Duodenal mucosa (tissue), 2 donors: ENCODE measurements around the gene INPP5D.

ENCODE experiments used
- H3K27ac ChIP-seq: one replicate; pipeline ENCODE4 v1.7.0; 2013; ENCODE audit warnings: low read depth, low read length
- H3K27me3 ChIP-seq, 2 donors: one replicate each; pipeline ENCODE4 v1.7.0; 2013; ENCODE audit warnings: low read length in 2 of 2, control low read depth in 1 of 2; ENCODE audit not compliant: insufficient read depth in 2 of 2, control insufficient read depth in 1 of 2
- H3K36me3 ChIP-seq, 2 donors: one replicate each; pipeline ENCODE4 v1.7.0; 2013; ENCODE audit warnings: low read length in 2 of 2, control low read depth in 1 of 2; ENCODE audit not compliant: insufficient read depth in 2 of 2, control insufficient read depth in 1 of 2
- H3K4me1 ChIP-seq, 2 donors: one replicate each; pipeline ENCODE4 v1.7.0; 2013; ENCODE audit warnings: low read length in 2 of 2, control low read depth in 1 of 2; ENCODE audit not compliant: insufficient read depth in 2 of 2, control insufficient read depth in 1 of 2
- H3K4me3 ChIP-seq, 2 donors: one replicate each; pipeline ENCODE4 v1.7.0; 2013; ENCODE audit warnings: low read length in 2 of 2, low read depth in 1 of 2
- H3K9ac ChIP-seq, 2 donors: one replicate each; pipeline ENCODE4 v1.7.0; 2013; ENCODE audit warnings: low read length in 2 of 2, low read depth in 1 of 2
- H3K9me3 ChIP-seq, 2 donors: one replicate each; pipeline ENCODE4 v1.7.0; 2013; ENCODE audit warnings: low read length in 2 of 2, control low read depth in 1 of 2; ENCODE audit not compliant: control insufficient read depth in 1 of 2

The INPP5D gene

GRCh38 chr2:233250568-233250967, 190.4 kb downstream of the INPP5D start:
- H3K4me3 ChIP-seq, result no peak overlapping the region
- no peak overlapping the region for H3K9ac ChIP-seq
- no peak overlapping the region for H3K27ac ChIP-seq
- H3K4me1 ChIP-seq, result peaks cover 22 to 24% of the 10 kb centered on the region in 2 donors
- H3K27me3 ChIP-seq, result no peaks in the 10 kb centered on the region
- H3K36me3 ChIP-seq, result peaks cover 6% of the 10 kb centered on the region in 2 donors
- no peaks in the 10 kb centered on the region for H3K9me3 ChIP-seq

DNA sequence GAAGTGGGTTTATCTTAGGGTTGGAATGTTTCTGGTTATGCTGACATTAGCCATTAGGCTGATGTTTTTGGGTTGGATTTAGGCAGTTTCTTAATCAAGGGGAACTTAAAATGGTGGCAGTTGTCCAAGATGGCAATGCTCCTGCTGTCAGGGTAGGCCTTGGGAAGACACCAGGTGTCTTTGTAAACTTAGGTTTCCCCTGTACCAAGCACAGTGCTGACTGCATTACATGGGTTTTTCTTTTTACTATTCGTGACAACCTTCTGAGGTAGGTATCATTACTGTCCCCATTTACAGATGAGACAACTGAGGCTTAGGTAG, 190.8 kb downstream of the INPP5D start:
- Histone ChIP-seq H3K27ac (peak overlapping the region; percentile 43), H3K9me3 (no peaks in the 10 kb centered on the region), H3K4me3 (peak overlapping the region; percentile 44 to 50), H3K36me3 (peaks cover 6 to 9% of the 10 kb centered on the region in 2 donors), H3K4me1 (peaks cover 22 to 24% of the 10 kb centered on the region in 2 donors), H3K9ac (peak overlapping the region in 1 of 2 donors; percentile 40), H3K27me3 (no peaks in the 10 kb centered on the region)

DNA sequence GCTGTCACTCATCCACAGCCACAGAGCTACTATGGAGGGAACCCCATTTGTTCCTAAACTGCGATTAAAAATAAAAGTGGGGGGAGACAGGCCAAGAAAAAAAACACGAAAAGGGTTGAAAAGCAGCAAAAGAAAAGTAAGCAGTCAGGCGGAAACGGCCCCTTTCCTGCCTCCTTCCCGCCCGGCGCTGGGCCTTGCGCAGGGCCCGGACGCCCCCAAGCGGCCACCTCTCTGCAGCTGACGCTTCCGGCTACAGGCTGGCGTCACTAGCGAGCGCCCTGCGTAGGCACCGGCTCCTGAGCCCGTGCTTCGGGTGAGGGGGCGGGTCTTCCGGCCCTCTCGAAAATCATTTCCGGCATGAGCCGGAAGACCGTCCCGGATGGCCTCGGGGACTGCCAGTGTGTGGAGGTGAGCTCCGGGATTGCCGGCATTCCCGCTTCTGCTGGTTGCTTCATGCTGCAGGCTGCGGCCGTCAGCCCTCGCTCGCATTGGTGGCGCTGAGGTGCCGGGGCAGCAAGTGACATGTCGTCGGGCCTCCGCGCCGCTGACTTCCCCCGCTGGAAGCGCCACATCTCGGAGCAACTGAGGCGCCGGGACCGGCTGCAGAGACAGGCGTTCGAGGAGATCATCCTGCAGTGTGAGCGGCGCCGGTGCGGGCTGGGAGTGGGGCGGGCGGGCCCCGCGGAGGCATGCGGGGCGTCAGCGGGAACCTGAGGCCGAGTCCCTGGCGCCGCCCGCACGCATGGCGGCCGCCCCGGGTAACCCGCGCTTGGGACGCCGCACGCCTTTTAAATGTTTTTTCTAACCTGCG, 191.4 kb downstream of the INPP5D start, which contains the start of gene ATG16L1:
Gene ATG16L1 (plus strand): TSS at position 368 of the 811 bp plus-strand sequence. CDS start 155 bp downstream, at position 523.
- Histone ChIP-seq H3K36me3 (peaks cover 6 to 15% of the 10 kb centered on the region in 2 donors), H3K9me3 (no peaks in the 10 kb centered on the region), H3K27me3 (no peaks in the 10 kb centered on the region)

GRCh38 chr2:233252227-233252626, 192.1 kb downstream of the INPP5D start:
- Histone ChIP-seq H3K4me1 (peaks cover 20 to 22% of the 10 kb centered on the region in 2 donors), H3K27me3 (no peaks in the 10 kb centered on the region), H3K36me3 (peaks cover 6 to 22% of the 10 kb centered on the region in 2 donors), H3K9ac (peak overlapping the region; percentile 67 to 81), H3K27ac (no peak overlapping the region), H3K9me3 (no peaks in the 10 kb centered on the region), H3K4me3 (peak overlapping the region; percentile 87 to 96)

More for the DNA sequence above, 191.4 kb downstream of the INPP5D start, which contains the start of gene ATG16L1:
- Histone ChIP-seq H3K4me1 (peaks cover 22 to 24% of the 10 kb centered on the region in 2 donors), H3K9ac (peak within 1 kb of the TSS; percentile 67 to 81), H3K4me3 (peak within 1 kb of the TSS; percentile 87 to 96), H3K27ac (peak within 1 kb of the TSS; percentile 73)

DNA sequence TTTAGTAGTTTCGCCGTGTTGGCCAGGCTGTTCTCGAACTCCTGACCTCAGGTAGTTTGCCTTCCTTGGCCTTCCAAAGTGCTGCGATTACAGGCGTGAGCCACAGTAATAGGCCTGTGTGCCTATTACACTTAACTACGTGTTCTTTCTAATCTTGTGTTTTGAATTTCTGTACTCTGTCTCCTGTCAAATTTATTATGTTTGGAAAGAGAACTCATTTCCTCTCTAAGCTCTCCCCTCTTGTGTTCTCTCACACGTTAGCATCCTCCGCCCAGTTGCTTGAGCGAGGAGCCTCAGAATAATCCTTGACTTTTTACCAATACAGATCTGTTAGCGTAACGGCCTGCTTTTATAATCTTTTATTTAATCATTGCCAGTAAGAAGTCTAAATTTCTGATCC, 195.0 kb downstream of the INPP5D start:
- H3K27ac ChIP-seq, result no peak overlapping the region
- H3K9me3 ChIP-seq, result no peaks in the 10 kb centered on the region
- H3K36me3 ChIP-seq, result peaks cover 15 to 50% of the 10 kb centered on the region in 2 donors
- no peaks in the 10 kb centered on the region for H3K27me3 ChIP-seq
- H3K4me3 ChIP-seq, result no peak overlapping the region
- H3K9ac ChIP-seq, result no peak overlapping the region
- peaks cover 17 to 18% of the 10 kb centered on the region in 2 donors for H3K4me1 ChIP-seq

DNA sequence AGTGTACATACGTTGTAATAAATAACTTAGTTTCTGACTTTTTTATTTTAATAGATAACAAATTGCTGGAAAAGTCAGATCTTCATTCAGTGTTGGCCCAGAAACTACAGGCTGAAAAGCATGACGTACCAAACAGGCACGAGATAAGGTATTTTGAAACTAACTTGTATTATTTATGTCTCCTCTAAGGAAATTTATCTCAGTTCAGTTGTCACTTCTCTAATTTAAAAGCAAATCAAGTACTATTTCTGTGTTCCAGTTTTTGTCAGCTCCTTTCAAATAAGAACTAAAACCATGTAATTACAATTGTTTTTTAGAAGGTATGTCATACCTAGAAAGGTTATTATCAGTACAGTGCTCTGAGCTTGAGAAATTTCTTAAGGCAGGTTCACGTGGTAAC, 195.9 kb downstream of the INPP5D start:
- peaks cover 24 to 57% of the 10 kb centered on the region in 2 donors for H3K36me3 ChIP-seq
- H3K27ac ChIP-seq, result no peak overlapping the region
- H3K9me3 ChIP-seq, result no peaks in the 10 kb centered on the region
- H3K9ac ChIP-seq, result no peak overlapping the region
- peaks cover 17 to 18% of the 10 kb centered on the region in 2 donors for H3K4me1 ChIP-seq
- H3K27me3 ChIP-seq, result no peaks in the 10 kb centered on the region
- no peak overlapping the region for H3K4me3 ChIP-seq
